ENCODE results near the gene TKFC.
"Not testable (repeated sequence)": the region's sequence is repeated elsewhere in the genome, so short reads cannot be mapped to it uniquely, and the experiment has no call there.

Gene TKFC

GRCh38 chr11:61369372-61370348, 36.6 kb downstream of the TKFC start:
- DNase-seq = no peak

GRCh38 chr11:61370349-61371005, 37.4 kb downstream of the TKFC start:
- DNase-seq = no peak

DNA sequence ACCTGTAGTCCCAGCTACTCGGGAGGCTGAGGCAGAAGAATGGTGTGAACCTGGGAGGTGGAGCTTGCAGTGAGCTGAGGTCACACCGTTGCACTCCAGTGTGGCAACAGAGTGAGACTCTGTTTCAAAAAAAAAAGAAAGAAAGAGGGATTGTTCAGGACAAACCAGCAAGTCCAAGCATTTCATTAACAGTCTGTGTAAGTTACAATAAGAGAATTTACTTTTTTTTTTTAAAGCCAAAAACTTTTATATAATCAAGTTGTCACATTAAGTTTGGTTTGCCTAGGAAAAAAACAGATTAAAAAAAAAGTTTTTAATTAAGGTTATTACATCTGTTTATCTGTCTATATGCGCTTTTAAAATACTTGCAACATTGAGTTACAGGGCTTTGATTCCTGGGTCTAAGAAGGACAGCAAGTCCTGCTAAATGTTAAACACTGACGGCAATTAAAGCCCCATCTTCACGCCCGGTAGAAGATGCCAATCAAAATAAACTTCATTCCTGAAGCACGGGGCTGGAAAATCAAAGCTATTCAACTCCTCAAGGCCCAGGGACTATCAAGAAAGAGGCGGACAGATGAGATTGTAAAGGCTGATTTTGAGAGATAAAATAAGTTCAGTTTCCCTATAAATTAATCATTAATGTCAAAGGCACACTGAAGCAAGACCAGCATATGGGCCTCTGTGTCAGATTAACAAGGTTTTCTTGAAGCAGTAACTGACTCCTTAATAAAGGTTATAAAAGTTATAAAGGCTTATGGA, 39.8 kb downstream of the TKFC start:
- no peak for DNase-seq

DNA sequence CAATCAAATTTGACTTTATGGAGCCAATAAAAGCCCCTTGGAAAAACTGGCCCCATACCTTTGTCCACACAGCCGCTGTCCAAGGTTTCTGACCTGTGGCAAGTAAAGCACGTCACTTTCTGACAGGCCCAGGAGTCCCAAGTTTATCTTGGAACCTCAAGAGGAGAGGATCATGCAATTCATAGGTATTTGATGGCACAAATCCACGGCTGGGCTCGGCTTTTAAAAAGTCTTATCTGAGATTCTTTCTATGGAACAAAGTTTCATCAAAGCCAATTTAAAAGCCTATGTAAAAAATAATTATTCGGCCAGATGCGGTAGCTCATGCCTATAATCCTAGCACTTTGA, 42.7 kb downstream of the TKFC start:
- no peak for DNase-seq

DNA sequence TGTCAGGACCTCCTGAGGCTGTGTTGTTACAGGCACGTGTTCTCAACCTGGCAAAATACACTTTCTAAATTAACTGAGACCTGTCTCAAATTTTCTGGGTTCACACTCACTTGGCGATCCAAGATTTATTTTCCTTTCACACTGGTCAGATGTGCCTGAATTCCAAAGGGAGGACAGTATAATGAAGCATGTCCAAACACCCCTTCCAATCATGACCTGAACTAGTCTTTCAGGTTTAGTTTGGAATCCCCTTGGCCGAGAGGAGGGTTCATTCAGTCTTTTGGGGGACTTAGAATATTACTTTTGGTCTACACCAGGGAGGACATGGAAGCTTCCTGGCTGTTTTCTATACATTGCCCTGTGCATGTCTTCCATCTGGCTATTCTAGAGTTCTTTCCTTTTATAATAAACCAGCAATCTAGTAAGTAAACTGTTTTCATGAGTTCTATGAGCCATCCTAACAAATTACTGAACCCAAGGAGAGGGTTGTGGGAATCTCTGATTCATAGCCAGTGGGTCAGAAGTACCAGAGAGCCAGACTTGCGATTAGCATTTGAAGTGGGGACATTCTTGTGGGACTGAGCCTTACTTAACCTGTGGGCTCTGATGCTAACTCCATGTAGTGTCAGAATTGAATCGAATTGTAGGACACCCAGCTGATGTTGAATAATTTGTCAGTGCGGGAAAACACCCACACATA, 44.6 kb downstream of the TKFC start:
- DNase-seq = no peak

DNA sequence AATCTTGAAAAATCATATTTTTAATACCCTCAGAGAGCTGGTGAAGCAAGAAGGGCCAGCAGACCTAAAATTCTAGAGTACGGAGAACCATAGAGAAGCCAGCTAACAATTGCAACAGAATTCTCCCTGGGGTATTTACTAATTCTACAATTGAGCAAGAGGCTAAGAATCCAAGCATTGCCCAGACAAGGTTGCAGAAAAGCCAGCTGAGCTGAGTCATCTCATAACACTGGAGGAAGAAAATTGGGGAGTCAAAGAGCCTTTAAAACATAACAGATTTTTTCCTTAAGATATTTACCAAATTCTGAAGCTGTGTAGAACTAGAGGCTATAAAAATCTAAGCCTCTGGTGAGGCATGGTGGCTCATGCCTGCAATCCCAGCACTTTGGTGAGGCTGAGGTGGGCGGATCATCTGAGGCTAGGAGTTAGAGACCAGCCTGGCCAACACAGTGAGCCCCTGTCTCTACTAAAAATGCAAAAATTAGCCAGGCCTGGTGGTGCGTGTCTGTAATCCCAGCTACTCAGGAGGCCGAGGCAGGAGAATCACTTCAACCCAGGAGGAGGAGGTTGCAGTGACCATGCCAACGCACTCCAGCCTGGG, 45.8 kb downstream of the TKFC start:
- DNase-seq = peak in 1 of 2 experiments; percentile 17

DNA sequence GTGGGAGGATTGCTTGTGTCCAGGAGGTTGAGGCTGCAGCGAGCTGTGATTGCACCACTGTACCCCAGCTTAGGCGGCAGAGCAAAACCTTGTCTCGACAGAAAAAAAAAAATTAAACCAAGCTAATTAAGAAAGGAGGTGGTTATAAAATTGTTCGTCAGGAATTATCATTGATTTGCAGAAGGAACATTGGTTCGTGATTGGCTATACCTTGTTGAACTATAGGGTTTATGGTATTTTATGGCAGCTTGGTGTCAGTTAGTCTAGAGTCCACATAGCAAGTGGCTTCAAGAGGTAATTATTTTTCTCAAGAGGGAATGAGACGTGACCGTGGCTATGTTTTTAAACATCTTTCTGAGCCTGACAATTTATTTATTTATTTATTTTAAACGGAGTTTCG, 47.9 kb downstream of the TKFC start:
- no peak for DNase-seq

DNA sequence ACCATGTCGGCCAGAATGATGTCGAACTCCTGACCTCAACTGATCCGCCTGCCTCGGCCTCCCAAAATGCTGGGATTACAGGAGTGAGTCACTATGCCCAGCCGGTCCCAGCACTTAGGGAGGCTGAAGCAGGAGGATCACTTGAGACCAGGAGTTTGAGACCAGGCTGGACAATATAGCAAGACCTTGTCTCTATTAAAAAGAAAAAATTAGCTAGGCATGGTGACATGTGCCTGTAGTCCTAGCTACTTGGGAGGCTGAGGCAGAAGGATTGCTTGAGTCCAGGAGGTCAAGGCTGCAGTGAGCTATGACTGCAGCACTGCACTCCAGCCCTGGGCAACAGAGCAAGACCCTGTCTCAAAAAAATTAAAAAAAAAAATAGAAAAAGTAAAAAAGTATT, 50.8 kb downstream of the TKFC start:
- DNase-seq = not testable (repeated sequence)

- peak; percentile 16 for DNase-seq
Observed at GRCh38 chr11:61384271-61385242, 51.5 kb downstream of the TKFC start.

GRCh38 chr11:61390161-61390560, 57.1 kb downstream of the TKFC start:
- DNase-seq = no peak

DNA sequence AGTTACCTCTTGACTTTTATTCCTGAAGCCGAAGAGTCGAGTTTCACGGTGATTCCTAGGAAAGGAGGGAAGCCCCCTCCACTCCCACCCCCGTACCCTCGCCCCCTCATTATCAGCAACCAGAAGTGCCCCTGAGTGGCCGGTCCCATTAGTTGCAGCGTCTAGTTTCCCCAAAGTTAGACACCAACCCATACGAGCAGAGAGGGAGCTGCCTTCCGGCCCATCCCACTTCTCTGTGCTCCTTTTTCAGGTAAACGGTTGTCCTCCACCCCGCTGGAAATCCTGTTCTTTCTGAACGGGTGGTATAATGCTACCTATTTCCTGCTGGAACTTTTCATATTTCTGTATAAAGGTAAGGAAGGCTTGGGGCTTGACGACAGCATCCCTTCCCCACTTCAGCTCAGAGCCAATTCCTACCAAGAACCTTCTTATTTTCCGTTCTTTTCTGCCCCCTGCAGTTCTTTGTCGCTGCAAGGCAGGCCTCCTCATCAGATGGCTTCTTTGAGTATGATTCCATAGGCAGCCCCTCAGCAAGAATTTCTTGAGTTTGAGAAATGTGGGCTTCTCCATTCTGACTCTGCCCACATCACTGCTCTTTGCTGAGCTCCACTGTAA, 60.1 kb downstream of the TKFC start:
- DNase-seq = peak; percentile 57 to 59
